Measurements from ENCODE around the gene ATP6V0C.

- TF ChIP-seq EZH2phosphoT487 (IDR thresholded peaks at IDR 0.05; ENCODE audit: low read length): no peak
- TF ChIP-seq CTCF (IDR thresholded peaks at IDR 0.05; ENCODE audit: low read length): no peak
Measured at GRCh38 chr16:2481676-2482075, 32.1 kb upstream of the ATP6V0C start.

Measured in MM.1S (cell line).